ENCODE results near the gene AKR1C4.
"Not testable (repeated sequence)": the region's sequence is repeated elsewhere in the genome, so short reads cannot be mapped to it uniquely, and the experiment has no call there.

The AKR1C4 gene

GRCh38 chr10:5196702-5197113, at the start of gene AKR1C4:
AKR1C4 (plus strand) TSS chr10:5196837; CDS start chr10:5196868, 31 bp downstream.
- DNase-seq, result no peak

- no peak for DNase-seq
Observed at GRCh38 chr10:5146920-5147254, 49.8 kb upstream of the AKR1C4 start.

GRCh38 chr10:5147255-5147980, 49.2 kb upstream of the AKR1C4 start:
- no peak for DNase-seq

GRCh38 chr10:5147981-5148677, 48.5 kb upstream of the AKR1C4 start:
- no peak for DNase-seq

GRCh38 chr10:5148678-5149032, 48.0 kb upstream of the AKR1C4 start:
- no peak for DNase-seq

- no peak for DNase-seq
Observed at GRCh38 chr10:5151076-5151475, 45.6 kb upstream of the AKR1C4 start.

- no peak for DNase-seq
Observed at GRCh38 chr10:5155951-5156350, 40.7 kb upstream of the AKR1C4 start.

- DNase-seq, result no peak
Observed at GRCh38 chr10:5157501-5157900, 39.1 kb upstream of the AKR1C4 start.

- no peak for DNase-seq
Observed at GRCh38 chr10:5159126-5159525, 37.5 kb upstream of the AKR1C4 start.

- DNase-seq, result no peak
Observed at GRCh38 chr10:5163487-5163886, 33.1 kb upstream of the AKR1C4 start.

- DNase-seq, result no peak
Observed at GRCh38 chr10:5165738-5166137, 30.9 kb upstream of the AKR1C4 start.

- no peak for DNase-seq
Observed at GRCh38 chr10:5168897-5169420, 27.7 kb upstream of the AKR1C4 start.

- DNase-seq, result not testable (repeated sequence)
Observed at GRCh38 chr10:5175581-5175980, 21.1 kb upstream of the AKR1C4 start.

- not testable (repeated sequence) for DNase-seq
Observed at GRCh38 chr10:5180503-5180902, 16.1 kb upstream of the AKR1C4 start.

GRCh38 chr10:5183923-5184322, 12.7 kb upstream of the AKR1C4 start:
- DNase-seq, result no peak

GRCh38 chr10:5184987-5185775, 11.5 kb upstream of the AKR1C4 start, which contains the start of gene AKR1C8:
AKR1C8 (minus strand) TSS chr10:5185150; CDS start chr10:5185104, 46 bp downstream.
- DNase-seq, result no peak

GRCh38 chr10:5187867-5188266, 8.8 kb upstream of the AKR1C4 start:
- DNase-seq, result no peak

- no peak for DNase-seq
Observed at GRCh38 chr10:5188358-5188757, 8.3 kb upstream of the AKR1C4 start.

GRCh38 chr10:5194431-5194830, 2.2 kb upstream of the AKR1C4 start:
- DNase-seq, result no peak

- no peak for DNase-seq
Observed at GRCh38 chr10:5195727-5196374, 786 bp upstream of the AKR1C4 start.

GRCh38 chr10:5198386-5198785, 1.7 kb downstream of the AKR1C4 start:
- DNase-seq, result no peak
